GM23338 (cell line): Measurements from ENCODE around the gene KIF2A. TPM values are rescaled to one million over a fixed set of nuclear protein-coding genes. Genes with fewer than 3 reads are reported as not detected.

Source experiments
- ATAC-seq: fragments of 200-7000 bp; cut with Tn5 transposase; 3 replicates; pipeline ENCODE4 v1.9.1; 2020
- DNase-seq: peaks from one replicate; pipeline ENCODE4 v3.0.0-alpha.2; 2015; ENCODE audit warnings: low spot score
- H2AFZ ChIP-seq: fragments of 200-600 bp; sonication (generic); 2 replicates; pipeline ENCODE4 v1.8.0; 2016; ENCODE audit warnings: antibody characterized with exemption, mild to moderate bottlenecking, moderate library complexity
- H3F3A ChIP-seq: fragments of 200-600 bp; sonication (generic); replicated peaks from 2 replicates; pipeline ENCODE4 v1.8.0; 2017; ENCODE audit warnings: antibody characterized with exemption, mixed run types, low read depth
- H3K27ac ChIP-seq: fragments of 200-600 bp; sonication (generic); 2 replicates; pipeline ENCODE4 v1.6.1; 2016; ENCODE audit warnings: low read depth
- H3K27me3 ChIP-seq: fragments of 200-600 bp; sonication (generic); 2 replicates; pipeline ENCODE4 v1.8.0; 2016; ENCODE audit warnings: mild to moderate bottlenecking, mixed run types, moderate library complexity; ENCODE audit not compliant: insufficient read depth
- H3K36me3 ChIP-seq: fragments of 200-600 bp; sonication (generic); 2 replicates; pipeline ENCODE4 v1.8.0; 2016; ENCODE audit warnings: mild to moderate bottlenecking; ENCODE audit not compliant: insufficient read depth
- H3K4me1 ChIP-seq: fragments of 200-600 bp; sonication (generic); 2 replicates; pipeline ENCODE4 v1.8.0; 2016; ENCODE audit warnings: mild to moderate bottlenecking, moderate library complexity; ENCODE audit not compliant: insufficient read depth
- H3K4me2 ChIP-seq: fragments of 200-600 bp; sonication (generic); 2 replicates; pipeline ENCODE4 v1.7.1; 2017; ENCODE audit warnings: mixed run types
- H3K4me3 ChIP-seq: fragments of 200-600 bp; sonication (generic); 2 replicates; pipeline ENCODE4 v1.6.1; 2016; ENCODE audit warnings: mixed run types
- H3K79me2 ChIP-seq: fragments of 200-600 bp; sonication (generic); replicated peaks from 2 replicates; pipeline ENCODE4 v1.8.0; 2017; ENCODE audit warnings: mild to moderate bottlenecking; ENCODE audit not compliant: insufficient read depth
- H3K9me2 ChIP-seq: fragments of 200-600 bp; sonication (generic); 2 replicates; pipeline ENCODE4 v1.8.0; 2017; ENCODE audit not compliant: insufficient read depth
- H4K20me1 ChIP-seq: fragments of 200-600 bp; sonication (generic); replicated peaks from 2 replicates; pipeline ENCODE4 v1.8.0; 2017; ENCODE audit warnings: mild to moderate bottlenecking; ENCODE audit not compliant: insufficient read depth
- H3K27ac Mint-ChIP-seq: 2 replicates; pipeline ENCODE4 v1.8.0; 2020; ENCODE audit warnings: inconsistent platforms, mild to moderate bottlenecking, moderate library complexity, mixed read lengths
- H3K27me3 Mint-ChIP-seq: 3 replicates; pipeline ENCODE4 v1.8.0; 2022; ENCODE audit warnings: low read depth, mild to moderate bottlenecking, moderate library complexity, mixed read lengths, inconsistent platforms; ENCODE audit not compliant: insufficient read depth, poor library complexity
- H3K36me3 Mint-ChIP-seq: 3 replicates; pipeline ENCODE4 v1.8.0; 2021; ENCODE audit warnings: low read depth, mild to moderate bottlenecking, inconsistent platforms, moderate library complexity, mixed read lengths
- H3K4me1 Mint-ChIP-seq: 3 replicates; pipeline ENCODE4 v1.8.0; 2020; ENCODE audit warnings: mild to moderate bottlenecking, inconsistent platforms, mixed read lengths
- H3K4me3 Mint-ChIP-seq: 3 replicates; pipeline ENCODE4 v1.8.0; 2021; ENCODE audit warnings: moderate library complexity, mild to moderate bottlenecking, inconsistent platforms, mixed read lengths
- H3K9me3 Mint-ChIP-seq: 3 replicates; pipeline ENCODE4 v1.8.0; 2020; ENCODE audit warnings: moderate library complexity, mild to moderate bottlenecking, inconsistent platforms, mixed read lengths
- EZH2 ChIP-seq: fragments of 200-600 bp; sonication (generic); IDR thresholded peaks from one replicate; pipeline ENCODE4 v1.8.0; 2017; ENCODE audit warnings: antibody characterized with exemption, mild to moderate bottlenecking, low read depth; ENCODE audit not compliant: unreplicated experiment
- EZH2phosphoT487 ChIP-seq: fragments of 200-600 bp; sonication (generic); IDR thresholded peaks from one replicate; pipeline ENCODE4 v1.8.1; 2018; ENCODE audit warnings: antibody characterized with exemption; ENCODE audit not compliant: unreplicated experiment
- JUNB ChIP-seq: IDR thresholded peaks from one replicate; pipeline ENCODE4 v1.6.1; 2016; ENCODE audit warnings: antibody characterized with exemption; ENCODE audit not compliant: unreplicated experiment
- NANOG ChIP-seq: IDR thresholded peaks from 2 replicates; pipeline ENCODE4 v1.6.1; 2016; ENCODE audit warnings: antibody characterized with exemption, borderline replicate concordance
- POLR2AphosphoS5 ChIP-seq: IDR thresholded peaks from 2 replicates; pipeline ENCODE4 v1.6.1; 2016; ENCODE audit warnings: antibody characterized with exemption, low read depth
- ZNF114 ChIP-seq: fragments of 250-450 bp; sonication (Bioruptor Pico); IDR thresholded peaks from 2 replicates; pipeline ENCODE4 v1.5.0; 2020; ENCODE audit warnings: mild to moderate bottlenecking, moderate library complexity
- ZNF331 ChIP-seq: fragments of 250-450 bp; sonication (Bioruptor Pico); IDR thresholded peaks from 2 replicates; pipeline ENCODE4 v1.5.0; 2020; ENCODE audit warnings: low read depth, mild to moderate bottlenecking, moderate library complexity
- ZNF462 ChIP-seq: fragments of 250-450 bp; sonication (Bioruptor Pico); IDR thresholded peaks from 2 replicates; pipeline ENCODE4 v1.5.0; 2020; ENCODE audit warnings: mild to moderate bottlenecking, moderate library complexity
- polyA plus RNA-seq: library from polyadenylated mRNA; unstranded; fragments of >200 nt; fragmentation: Nextera tagmentation; extraction: Ambion mirVana; gene quantifications from 2 replicates; pipeline ENCODE4 v1.2.1, GENCODE V29; 2016
- total RNA-seq: library from RNA; depleted of rRNA; stranded (reverse); fragments of >200 nt; shearing (Covaris generic); gene quantifications from 2 replicates; pipeline ENCODE4 v1.2.3, GENCODE V29; 2014
- TF ChIP-seq, protein P1 (sequence below): IDR thresholded peaks from 2 replicates; pipeline ENCODE4 v1.6.1; 2016; ENCODE audit warnings: antibody characterized with exemption

The KIF2A gene
- total and polyA plus RNA-seq, 2 experiments from 2014 or later: 120 to 122 TPM

- Mint-ChIP-seq H3K36me3 (peaks cover 19% of the 10 kb centered on the region), H3K9me3 (0 out of 3 replicates have a peak, but pooled peaks cover 3% of the 10 kb centered on the region), H3K27me3 (peaks cover 8% of the 10 kb centered on the region), H3K4me1 (peaks cover 42% of the 10 kb centered on the region), H3K27ac (peak overlapping the region; percentile 70; the same call in 1 of the 2 replicates), H3K4me3 (peak overlapping the region; percentile 99)
- H3K27me3 ChIP-seq: no peaks in the 10 kb centered on the region
- no peak overlapping the region for H2AFZ ChIP-seq
- DNase-seq: peak; percentile 69
- H3K4me2 ChIP-seq: peak overlapping the region; percentile 84
- peaks cover 35% of the 10 kb centered on the region for H4K20me1 ChIP-seq
- H3K4me1 ChIP-seq: peaks cover 14% of the 10 kb centered on the region
- H3K9me2 ChIP-seq: no peaks in the 10 kb centered on the region
- H3K79me2 ChIP-seq: peaks cover 46% of the 10 kb centered on the region
- H3K27ac ChIP-seq: peak overlapping the region; percentile 92
- ATAC-seq: peak; percentile 52
- H3K36me3 ChIP-seq: no peaks in the 10 kb centered on the region
- TF ChIP-seq NANOG: no peak
- no peak for TF ChIP-seq ZNF114 (CRISPR knock-in tag)
- no peak for TF ChIP-seq ZNF331 (CRISPR knock-in tag)
- TF ChIP-seq POLR2AphosphoS5: peak; percentile 39
- TF ChIP-seq EZH2phosphoT487: no peak
- H3F3A ChIP-seq: peaks cover 7% of the 10 kb centered on the region
- H3K4me3 ChIP-seq: peak overlapping the region; percentile 77
Observed at GRCh38 chr5:62306323-62306895, 403 bp downstream of the KIF2A start.

DNA sequence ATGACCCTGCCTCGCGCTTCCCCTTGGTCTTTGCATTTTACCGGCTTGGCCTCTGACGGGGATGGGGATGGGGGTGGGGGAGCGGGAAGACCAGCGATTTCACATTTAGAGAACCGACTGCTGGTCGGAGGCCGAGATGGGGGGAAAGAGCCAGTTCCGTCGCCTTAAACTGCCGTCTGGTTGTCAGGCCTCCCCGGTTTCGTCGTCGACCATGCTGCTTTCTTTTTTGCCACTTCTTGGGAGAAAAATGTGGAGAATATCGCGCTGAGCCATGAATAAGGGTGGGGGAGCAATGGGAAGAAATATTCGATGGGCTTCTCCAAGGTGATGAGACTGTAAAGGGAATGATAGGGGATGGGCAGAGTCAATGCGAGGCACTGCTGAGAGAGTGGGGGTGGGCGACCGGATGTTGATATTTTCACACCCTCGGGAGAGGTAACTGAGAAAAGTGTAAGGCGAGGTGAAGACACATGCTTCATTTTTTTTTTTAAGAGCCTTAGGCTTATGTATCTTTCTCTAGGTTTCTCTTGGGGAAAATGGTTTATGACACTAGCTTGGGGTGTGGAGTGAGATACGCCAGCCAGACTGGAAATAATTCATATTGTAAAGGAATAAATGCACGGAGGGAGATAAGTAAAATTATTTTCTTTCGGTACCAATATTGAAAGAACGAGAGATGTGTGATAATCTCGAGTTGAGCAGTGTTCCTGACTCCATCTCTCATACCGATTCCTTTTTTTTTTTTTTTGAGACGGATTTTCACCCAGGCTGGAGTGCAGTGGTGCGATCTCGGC lies 1.1 kb downstream of the KIF2A start:
- Histone ChIP-seq H3K36me3 (no peaks in the 10 kb centered on the region), H3K79me2 (peaks cover 53% of the 10 kb centered on the region), H3K27me3 (no peaks in the 10 kb centered on the region), H3K4me2 (peak overlapping the region; percentile 84), H4K20me1 (peaks cover 35% of the 10 kb centered on the region), H3K27ac (peak overlapping the region; percentile 92), H3K9me2 (no peaks in the 10 kb centered on the region), H3F3A (peaks cover 7% of the 10 kb centered on the region), H2AFZ (no peak overlapping the region), H3K4me3 (peak overlapping the region; percentile 77), H3K4me1 (peaks cover 14% of the 10 kb centered on the region)
- peak overlapping the region; percentile 99 for H3K4me3 Mint-ChIP-seq
- ATAC-seq (peak; percentile 33), DNase-seq (peak; percentile 70)
- H3K4me1 Mint-ChIP-seq: peaks cover 44% of the 10 kb centered on the region
- peaks cover 8% of the 10 kb centered on the region for H3K27me3 Mint-ChIP-seq
- peaks cover 19% of the 10 kb centered on the region for H3K36me3 Mint-ChIP-seq
- H3K27ac Mint-ChIP-seq: peak overlapping the region; percentile 99
- TF ChIP-seq ZNF114 (CRISPR knock-in tag): no peak
- TF ChIP-seq EZH2phosphoT487: no peak
- TF ChIP-seq ZNF331 (CRISPR knock-in tag): no peak
- no peak for TF ChIP-seq JUNB
- TF ChIP-seq ZNF462 (CRISPR knock-in tag): no peak
- TF ChIP-seq EZH2: no peak
- TF ChIP-seq, protein P1, sequence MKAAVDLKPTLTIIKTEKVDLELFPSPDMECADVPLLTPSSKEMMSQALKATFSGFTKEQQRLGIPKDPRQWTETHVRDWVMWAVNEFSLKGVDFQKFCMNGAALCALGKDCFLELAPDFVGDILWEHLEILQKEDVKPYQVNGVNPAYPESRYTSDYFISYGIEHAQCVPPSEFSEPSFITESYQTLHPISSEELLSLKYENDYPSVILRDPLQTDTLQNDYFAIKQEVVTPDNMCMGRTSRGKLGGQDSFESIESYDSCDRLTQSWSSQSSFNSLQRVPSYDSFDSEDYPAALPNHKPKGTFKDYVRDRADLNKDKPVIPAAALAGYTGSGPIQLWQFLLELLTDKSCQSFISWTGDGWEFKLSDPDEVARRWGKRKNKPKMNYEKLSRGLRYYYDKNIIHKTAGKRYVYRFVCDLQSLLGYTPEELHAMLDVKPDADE: no peak
- no peak for TF ChIP-seq NANOG
- 0 out of 3 replicates have a peak, but pooled peaks cover 3% of the 10 kb centered on the region for H3K9me3 Mint-ChIP-seq
